GM23248 (cell line): ENCODE results near the gene LMF1. TPM values are rescaled to one million over a fixed set of nuclear protein-coding genes. Genes with fewer than 3 reads are reported as not detected.

Experiments
- DNase-seq: peaks from one replicate; pipeline ENCODE4 v3.0.0-alpha.2; 2015
- H2AFZ ChIP-seq: fragments of 200-600 bp; sonication (generic); 2 replicates; pipeline ENCODE4 v1.6.1; 2016; ENCODE audit warnings: antibody characterized with exemption
- H3F3A ChIP-seq: fragments of 200-600 bp; sonication (generic); 2 replicates; pipeline ENCODE4 v1.6.1; 2016; ENCODE audit warnings: mild to moderate bottlenecking, antibody characterized with exemption, mixed run types; ENCODE audit not compliant: insufficient read depth
- H3K27ac ChIP-seq: fragments of 200-600 bp; sonication (generic); 2 replicates; pipeline ENCODE4 v1.5.1; 2016; ENCODE audit warnings: mild to moderate bottlenecking
- H3K27me3 ChIP-seq: fragments of 200-600 bp; sonication (generic); replicated peaks from 2 replicates; pipeline ENCODE4 v1.6.1; 2016; ENCODE audit warnings: mild to moderate bottlenecking; ENCODE audit not compliant: insufficient read depth
- H3K36me3 ChIP-seq: fragments of 200-600 bp; sonication (generic); 2 replicates; pipeline ENCODE4 v1.6.1; 2016; ENCODE audit warnings: low read depth, mild to moderate bottlenecking
- H3K4me1 ChIP-seq: fragments of 200-600 bp; sonication (generic); 2 replicates; pipeline ENCODE4 v1.6.1; 2016; ENCODE audit warnings: mild to moderate bottlenecking; ENCODE audit not compliant: insufficient read depth
- H3K4me2 ChIP-seq: fragments of 200-600 bp; sonication (generic); one replicate; pipeline ENCODE4 v1.6.1; 2016; ENCODE audit warnings: mild to moderate bottlenecking; ENCODE audit not compliant: unreplicated experiment
- H3K4me3 ChIP-seq: fragments of 200-600 bp; sonication (generic); 2 replicates; pipeline ENCODE4 v1.5.1; 2016; ENCODE audit warnings: mild to moderate bottlenecking
- H3K79me2 ChIP-seq: fragments of 200-600 bp; sonication (generic); 2 replicates; pipeline ENCODE4 v1.6.1; 2016; ENCODE audit warnings: mild to moderate bottlenecking; ENCODE audit not compliant: insufficient read depth
- H3K9ac ChIP-seq: fragments of 200-600 bp; sonication (generic); 2 replicates; pipeline ENCODE4 v1.6.1; 2016; ENCODE audit warnings: mild to moderate bottlenecking
- H3K9me2 ChIP-seq: fragments of 200-600 bp; sonication (generic); 2 replicates; pipeline ENCODE4 v1.6.1; 2016; ENCODE audit warnings: mixed run types, mild to moderate bottlenecking, moderate library complexity; ENCODE audit not compliant: insufficient read depth
- H3K9me3 ChIP-seq: fragments of 200-600 bp; sonication (generic); one replicate; pipeline ENCODE4 v1.6.1; 2017; ENCODE audit warnings: low read depth
- H4K20me1 ChIP-seq: fragments of 200-600 bp; sonication (generic); 2 replicates; pipeline ENCODE4 v1.6.0; 2016; ENCODE audit not compliant: insufficient read depth
- EZH2 ChIP-seq: fragments of 200-600 bp; sonication (generic); IDR thresholded peaks from 2 replicates; pipeline ENCODE4 v1.6.1; 2018; ENCODE audit warnings: antibody characterized with exemption, mild to moderate bottlenecking; ENCODE audit not compliant: insufficient read depth, poor library complexity, severe bottlenecking
- EZH2phosphoT487 ChIP-seq: fragments of 200-600 bp; sonication (generic); IDR thresholded peaks from 2 replicates; pipeline ENCODE4 v1.6.1; 2018; ENCODE audit warnings: antibody characterized with exemption, moderate library complexity, mild to moderate bottlenecking, low read depth; ENCODE audit not compliant: insufficient read depth
- WGBS, 2 experiments: methylation state at CpG; one replicate each; pipeline ENCODE4 v1.1.6; 2015 to 2017; ENCODE audit warnings: low lambda C conversion rate in 2 of 2, low coverage in 1 of 2; ENCODE audit errors: missing lambda C conversion rate in 2 of 2; 5-methylcytosine and 5-hydroxymethylcytosine counted together
- in situ Hi-C: fragments of 300-500 bp; cut with MboI; formaldehyde crosslinking; loops from 2 replicates; pipeline ENCODE4 v1.15.0; 2020
- polyA plus RNA-seq: library from polyadenylated mRNA; unstranded; fragments of >200 nt; fragmentation: Nextera tagmentation; extraction: Ambion mirVana; gene quantifications from 2 replicates; pipeline ENCODE4 v1.2.1, GENCODE V29; 2016
- total RNA-seq: library from RNA; depleted of rRNA; stranded (reverse); fragments of >200 nt; shearing (Covaris generic); gene quantifications from 2 replicates; pipeline ENCODE4 v1.2.3, GENCODE V29; 2014

Gene LMF1
- total and polyA plus RNA-seq, 2 experiments from 2014 or later = 23.1 to 53.0 TPM

DNA sequence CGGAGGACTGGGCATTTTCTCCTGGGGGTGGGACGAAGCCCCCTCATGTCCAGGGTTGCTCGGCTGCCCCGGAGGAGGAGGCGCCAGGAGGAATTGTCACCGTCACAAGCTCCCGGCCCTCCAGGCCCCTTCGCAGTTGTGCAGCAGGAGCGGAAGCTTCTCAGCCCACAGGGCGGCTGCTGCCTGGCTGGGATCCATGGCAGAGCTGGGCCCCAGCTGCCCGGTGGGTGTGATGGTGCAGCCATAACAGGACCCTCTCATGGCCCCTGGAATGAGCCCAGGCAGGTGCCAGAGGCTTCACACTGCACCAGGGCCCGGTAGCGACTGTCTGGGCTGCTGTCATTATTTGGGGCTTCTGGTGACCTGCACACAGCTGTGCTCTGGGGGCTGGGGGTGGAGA is 115.3 kb downstream of the LMF1 start:
- Histone ChIP-seq H3K4me1 (no peaks in the 10 kb centered on the region), H3K9ac (no peak overlapping the region), H3K4me3 (no peak overlapping the region), H3K79me2 (no peaks in the 10 kb centered on the region), H4K20me1 (no peaks in the 10 kb centered on the region), H3K9me3 (no peaks in the 10 kb centered on the region), H3K9me2 (no peaks in the 10 kb centered on the region), H3K36me3 (no peaks in the 10 kb centered on the region), H3K27me3 (no peaks in the 10 kb centered on the region), H3K4me2 (no peak overlapping the region), H3K27ac (no peak overlapping the region), H3F3A (no peaks in the 10 kb centered on the region), H2AFZ (no peak overlapping the region)
- TF ChIP-seq EZH2phosphoT487 (no peak), EZH2 (no peak)
- in situ Hi-C loops = no loop called here
- DNase-seq = no peak
- WGBS, 2 experiments = 84 to 85% methylated on average over 10 to 13 of the region's 13 CpGs

- Histone ChIP-seq H3K9me3 (no peaks in the 10 kb centered on the region), H3K27me3 (no peaks in the 10 kb centered on the region), H3K9ac (no peak overlapping the region), H3K9me2 (no peaks in the 10 kb centered on the region), H3K27ac (no peak overlapping the region), H2AFZ (no peak overlapping the region), H3K4me2 (no peak overlapping the region), H3K4me3 (no peak overlapping the region), H3F3A (no peaks in the 10 kb centered on the region), H3K36me3 (no peaks in the 10 kb centered on the region), H4K20me1 (no peaks in the 10 kb centered on the region), H3K4me1 (no peaks in the 10 kb centered on the region), H3K79me2 (no peaks in the 10 kb centered on the region)
- 73 to 76% methylated on average over 17 to 21 of the region's 23 CpGs for WGBS, 2 experiments
- DNase-seq = no peak
- in situ Hi-C loops = no loop called here
- TF ChIP-seq EZH2phosphoT487 (no peak), EZH2 (no peak)
These were observed 115.9 kb downstream of the LMF1 start for GRCh38 chr16:854808-855410.

GRCh38 chr16:853981-854807 is 116.6 kb downstream of the LMF1 start:
- no peaks in the 10 kb centered on the region for H3K9me2 ChIP-seq
- H3K9me3 ChIP-seq = no peaks in the 10 kb centered on the region
- WGBS, 2 experiments = 83 to 88% methylated on average over 29 to 31 of the region's 31 CpGs
- H3K36me3 ChIP-seq = no peaks in the 10 kb centered on the region
- no peak overlapping the region for H3K4me3 ChIP-seq
- no peak overlapping the region for H3K27ac ChIP-seq
- in situ Hi-C loops = no loop called here
- no peaks in the 10 kb centered on the region for H3K79me2 ChIP-seq
- H3F3A ChIP-seq = no peaks in the 10 kb centered on the region
- no peaks in the 10 kb centered on the region for H3K27me3 ChIP-seq
- H2AFZ ChIP-seq = no peak overlapping the region
- H3K4me2 ChIP-seq = no peak overlapping the region
- H4K20me1 ChIP-seq = no peaks in the 10 kb centered on the region
- TF ChIP-seq EZH2phosphoT487 = no peak
- TF ChIP-seq EZH2 = no peak
- no peaks in the 10 kb centered on the region for H3K4me1 ChIP-seq
- no peak overlapping the region for H3K9ac ChIP-seq
- DNase-seq = no peak

DNA sequence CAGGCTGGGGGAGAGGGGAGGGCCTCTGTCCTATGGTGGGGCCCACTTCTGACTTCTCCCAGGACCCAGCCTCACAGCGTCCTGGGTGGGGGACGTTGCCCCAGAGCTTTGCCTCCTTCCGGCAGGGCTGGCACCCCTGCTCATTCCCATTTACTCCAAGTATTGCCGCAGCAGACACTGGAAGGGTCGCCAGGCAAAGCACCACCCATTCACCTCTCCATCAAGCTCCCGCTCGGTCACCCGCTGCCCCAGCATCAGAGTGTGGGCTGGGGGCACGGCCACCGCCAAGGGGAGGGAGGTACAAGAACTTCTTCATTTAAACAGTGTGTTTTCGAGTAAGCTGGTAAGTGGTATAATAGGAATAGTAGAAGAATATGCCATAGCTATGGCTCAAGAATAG is 117.5 kb downstream of the LMF1 start:
- no peaks in the 10 kb centered on the region for H4K20me1 ChIP-seq
- H3K9ac ChIP-seq = no peak overlapping the region
- H3K27ac ChIP-seq = no peak overlapping the region
- no peaks in the 10 kb centered on the region for H3K36me3 ChIP-seq
- H3K4me3 ChIP-seq = no peak overlapping the region
- no peak for DNase-seq
- in situ Hi-C loops = no loop called here
- H3K4me2 ChIP-seq = no peak overlapping the region
- 77 to 83% methylated on average over 9 of the region's 11 CpGs for WGBS, 2 experiments
- no peaks in the 10 kb centered on the region for H3K9me3 ChIP-seq
- H3F3A ChIP-seq = no peaks in the 10 kb centered on the region
- H3K4me1 ChIP-seq = no peaks in the 10 kb centered on the region
- H2AFZ ChIP-seq = no peak overlapping the region
- no peaks in the 10 kb centered on the region for H3K9me2 ChIP-seq
- no peaks in the 10 kb centered on the region for H3K79me2 ChIP-seq
- TF ChIP-seq EZH2 = no peak
- TF ChIP-seq EZH2phosphoT487 = no peak
- no peaks in the 10 kb centered on the region for H3K27me3 ChIP-seq
